EL (cell line): Measurements from ENCODE around the gene KLF9.

Source experiments
- DNase-seq: peaks from one replicate; pipeline ENCODE4 v3.0.0-alpha.2; 2016

Gene KLF9

DNA sequence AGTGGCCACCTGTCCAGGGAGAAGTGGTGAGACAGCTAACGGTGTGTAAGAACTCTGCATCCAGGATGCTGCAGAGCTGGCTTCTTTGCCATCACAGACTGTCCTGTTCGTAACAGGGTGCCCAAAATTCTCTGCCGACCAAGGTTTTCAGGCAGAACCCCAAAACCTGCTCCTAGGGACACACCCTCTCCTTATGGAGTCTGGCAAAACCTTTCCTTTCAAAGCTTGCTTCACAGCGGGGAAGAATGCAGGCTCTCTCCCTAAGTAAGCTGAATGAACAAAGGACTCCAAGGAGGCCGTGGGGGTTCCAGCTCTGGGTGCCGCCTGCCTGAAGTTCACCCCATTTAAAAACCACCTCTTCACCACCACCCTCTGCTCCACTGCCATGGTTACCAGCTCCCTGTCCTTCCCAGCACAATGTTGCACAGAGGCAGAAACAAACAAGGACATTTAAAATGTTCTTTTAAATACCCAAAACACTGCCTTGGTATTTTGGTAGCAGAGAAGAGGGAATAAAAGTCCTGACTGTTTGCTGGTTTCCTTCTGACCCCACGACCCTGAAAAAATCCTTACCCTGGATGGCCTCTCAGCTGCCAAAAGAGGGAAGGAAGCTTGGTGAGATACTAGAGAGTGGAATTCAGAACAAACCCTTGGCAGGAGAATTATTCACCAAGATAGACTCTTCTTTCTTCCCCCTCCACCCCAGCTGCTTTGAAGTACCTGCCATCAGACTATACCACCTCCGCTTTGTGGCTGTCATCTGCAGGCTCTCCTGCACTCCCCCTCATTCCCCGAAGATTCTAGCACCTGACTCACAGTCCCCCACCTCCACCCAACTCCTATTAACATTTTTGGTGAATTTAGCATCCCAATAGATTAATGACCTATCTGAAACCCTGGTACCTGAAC lies 7.1 kb upstream of the KLF9 start:
- peak; percentile 59 for DNase-seq

DNA sequence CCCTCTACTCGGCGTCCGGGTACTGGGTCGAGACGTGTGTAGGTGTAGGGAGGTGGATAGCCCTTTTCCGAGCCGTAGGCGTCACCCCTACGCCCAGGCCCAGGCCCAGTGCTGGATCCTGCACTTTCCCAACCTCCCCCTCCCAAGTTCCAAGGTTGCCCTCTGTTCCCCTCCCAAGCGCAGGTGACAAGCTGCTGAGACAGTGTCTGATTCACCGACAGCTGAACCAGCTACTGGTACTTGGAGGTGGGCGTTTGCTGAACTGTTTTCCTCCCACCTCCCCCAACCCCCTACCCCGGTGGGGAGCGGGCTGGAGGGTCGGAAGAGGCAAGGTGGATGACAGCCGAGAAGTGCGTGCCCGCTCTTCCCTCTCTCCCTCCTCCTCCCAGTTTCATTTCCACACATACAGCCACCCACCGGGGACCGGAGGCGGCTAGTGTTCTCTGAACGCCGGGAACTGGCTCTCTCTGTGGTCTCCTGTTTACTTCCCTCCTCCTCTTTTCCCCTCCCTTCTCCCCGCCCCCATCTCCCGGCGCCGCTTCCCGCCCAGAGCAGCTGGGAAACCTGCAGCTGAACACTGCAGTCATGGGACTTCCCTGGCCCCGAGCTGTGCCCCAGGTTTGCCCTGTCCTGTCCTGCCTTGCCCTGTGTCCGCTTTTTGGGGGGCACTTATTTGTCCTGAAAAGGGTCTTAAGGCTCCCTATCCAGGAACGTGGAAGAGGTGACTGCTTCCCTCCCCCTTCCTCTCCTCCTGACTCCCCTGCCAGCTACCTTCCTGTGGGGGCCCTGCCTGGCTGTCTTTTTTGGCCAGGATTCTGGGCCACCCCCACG lies 6.2 kb upstream of the KLF9 start:
- peak; percentile 90 for DNase-seq

DNA sequence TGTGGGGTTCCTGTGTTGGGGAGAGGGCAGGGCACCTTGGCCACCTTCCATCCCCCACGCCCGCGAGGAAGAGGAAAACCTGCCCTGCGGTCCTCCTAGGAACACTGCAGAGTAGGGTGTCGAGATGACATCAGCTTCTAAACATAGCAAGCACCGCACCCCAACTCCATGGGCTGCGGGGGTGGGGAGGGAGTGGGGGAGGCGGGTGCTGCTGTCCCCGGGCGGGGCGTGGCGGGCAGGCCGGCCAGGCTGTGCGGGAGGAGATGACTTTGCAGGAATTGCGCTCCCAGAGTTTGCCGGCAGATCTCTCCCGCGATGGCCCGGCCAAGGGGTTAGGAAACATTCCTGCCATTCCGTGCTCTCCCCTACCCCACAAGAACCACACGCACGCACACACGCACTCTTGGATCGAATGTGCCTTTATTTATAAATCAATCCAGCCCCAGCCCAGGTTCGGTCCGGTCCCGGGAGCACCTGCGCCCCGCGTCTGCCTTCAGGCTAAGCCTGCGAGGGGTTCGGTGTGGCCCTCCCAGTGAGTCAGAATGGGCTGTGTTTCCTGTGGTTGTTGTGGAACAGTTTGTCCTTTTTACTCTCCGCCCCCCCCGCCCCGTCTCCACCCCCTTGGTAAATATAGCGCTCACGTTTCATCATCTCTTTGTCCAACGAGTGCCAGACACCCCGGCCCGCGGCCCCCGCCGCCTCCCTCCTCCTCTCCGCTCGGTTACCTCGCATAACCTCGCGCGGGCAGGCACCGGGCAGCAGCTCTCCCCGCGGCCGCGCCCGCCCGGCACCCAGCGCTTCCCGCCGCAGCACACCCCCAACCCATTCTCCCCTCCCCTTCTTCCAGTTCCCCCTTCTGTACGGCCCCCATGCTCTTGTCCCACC lies 5.3 kb upstream of the KLF9 start:
- DNase-seq: peak; percentile 97

DNA sequence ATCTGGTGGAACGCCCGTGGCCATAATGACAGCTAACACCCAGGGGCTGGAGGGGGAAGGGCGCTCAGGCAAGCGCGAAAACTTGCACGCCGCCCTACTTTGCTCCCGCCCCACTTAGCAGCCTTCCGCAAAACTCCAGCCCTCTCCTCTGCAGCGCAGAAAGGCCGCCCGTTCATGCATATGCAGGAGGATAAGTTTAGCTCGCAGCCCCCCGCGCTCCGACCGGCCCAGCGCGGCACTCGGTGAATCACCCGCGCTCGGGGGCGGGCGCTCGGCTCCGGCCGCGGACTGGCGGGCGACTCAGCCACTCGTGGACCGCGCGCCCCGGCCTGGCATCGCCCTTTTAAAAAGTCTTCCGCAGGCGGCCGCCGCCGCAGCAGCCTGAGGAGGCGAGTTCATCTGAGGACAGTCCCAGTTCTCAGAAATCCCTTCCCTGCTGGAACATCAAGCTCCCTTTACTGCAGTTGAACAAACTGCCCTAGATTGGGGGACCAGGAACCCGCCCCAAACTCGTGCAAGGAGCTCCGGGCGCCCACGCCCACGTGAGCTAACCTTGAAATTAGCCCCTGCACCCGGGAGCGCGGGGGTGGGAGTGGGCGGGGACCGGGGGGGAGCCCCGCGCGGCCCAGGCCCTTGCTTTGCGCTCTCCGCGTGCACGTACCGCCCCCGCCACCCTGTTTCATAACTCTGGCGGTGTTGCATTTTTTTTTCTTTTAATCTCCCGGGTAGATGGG lies 4.5 kb upstream of the KLF9 start:
- DNase-seq: peak; percentile 96

DNA sequence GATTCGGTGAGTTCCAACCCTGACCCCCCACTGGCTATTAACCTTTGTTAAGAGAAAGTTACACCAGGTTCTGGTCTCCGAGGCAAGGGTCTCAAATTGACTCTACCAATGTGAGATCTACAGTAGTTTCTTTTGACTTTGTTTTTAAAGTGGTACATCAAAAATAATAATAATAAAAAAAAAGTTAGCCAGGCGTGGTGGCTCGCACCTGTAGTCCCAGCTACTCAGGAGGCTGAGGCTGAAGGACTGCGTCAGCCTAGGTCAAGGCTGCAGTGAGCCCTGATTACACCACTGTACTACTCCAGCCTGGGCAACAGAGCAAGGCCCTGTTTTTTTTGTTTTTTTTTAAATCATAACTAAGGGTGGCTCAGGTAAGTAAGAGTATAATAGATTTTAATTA lies 1.0 kb upstream of the KLF9 start:
- DNase-seq: no peak

DNA sequence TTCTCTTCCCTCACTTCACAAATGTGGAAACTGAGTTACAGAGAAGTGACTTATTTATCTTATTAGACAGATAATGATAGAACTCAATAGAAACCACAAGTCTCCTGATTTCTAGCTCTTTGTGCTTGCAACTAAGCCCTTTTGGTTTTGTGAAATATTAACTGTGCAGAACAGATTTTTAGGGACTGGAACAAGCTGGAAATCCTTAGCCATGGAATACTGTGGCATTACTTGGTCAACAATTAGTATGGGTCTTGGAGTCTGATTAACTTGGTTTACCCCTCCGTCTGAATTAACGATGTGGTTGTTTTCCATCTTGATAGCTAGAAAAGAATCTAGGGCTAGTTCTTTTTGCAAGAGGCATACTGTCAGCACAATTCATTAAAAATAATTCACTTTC lies 584 bp upstream of the KLF9 start:
- no peak for DNase-seq

DNA sequence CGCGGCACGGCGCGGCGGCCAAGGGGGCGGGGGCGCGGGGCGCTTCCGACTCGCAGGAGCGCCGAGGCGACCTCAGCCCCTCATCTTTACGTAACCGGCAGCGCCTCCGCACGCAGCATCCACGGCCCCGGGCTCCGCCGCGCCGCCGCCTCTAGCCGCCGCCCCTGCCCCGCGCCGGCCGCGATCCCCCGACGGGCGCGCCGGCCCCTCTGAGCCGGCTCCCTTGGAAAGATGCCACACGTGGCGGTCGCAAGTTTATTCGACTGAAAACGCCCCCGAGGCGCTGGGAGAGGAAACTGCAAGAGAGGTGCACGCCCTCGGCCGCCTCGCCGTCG lies 1.0 kb downstream of the KLF9 start:
- no peak for DNase-seq

DNA sequence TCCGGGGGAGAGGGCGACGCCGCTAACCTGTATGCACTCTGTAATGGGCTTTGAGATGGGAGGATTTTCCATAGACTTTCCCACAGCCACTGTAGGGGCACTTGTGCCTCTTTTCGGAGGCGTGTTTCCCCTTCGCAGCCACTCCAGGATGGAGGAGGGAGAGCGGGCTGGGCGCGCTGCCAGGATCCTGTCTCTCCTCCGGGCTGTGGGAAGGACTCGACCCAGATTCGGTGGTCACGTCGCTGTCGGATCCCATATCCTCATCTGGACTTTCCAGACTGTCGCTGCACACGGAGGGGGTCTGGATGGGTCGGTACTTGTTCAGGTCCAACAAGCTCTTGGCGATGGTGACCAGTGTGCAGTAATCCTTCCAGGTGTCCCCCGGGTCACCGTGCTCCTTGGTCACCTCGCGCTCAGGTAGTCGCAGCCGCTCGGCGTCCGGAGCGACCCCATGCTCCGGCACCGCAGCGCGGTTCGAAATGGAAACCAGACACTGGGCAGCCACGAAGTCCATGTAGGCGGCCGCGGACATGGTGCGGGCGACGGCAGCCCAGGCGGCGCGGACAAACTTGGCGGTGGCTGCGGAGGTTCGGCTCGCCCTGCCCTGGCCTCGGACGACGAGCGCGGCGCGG lies 1.5 kb downstream of the KLF9 start:
- DNase-seq: peak; percentile 81

DNA sequence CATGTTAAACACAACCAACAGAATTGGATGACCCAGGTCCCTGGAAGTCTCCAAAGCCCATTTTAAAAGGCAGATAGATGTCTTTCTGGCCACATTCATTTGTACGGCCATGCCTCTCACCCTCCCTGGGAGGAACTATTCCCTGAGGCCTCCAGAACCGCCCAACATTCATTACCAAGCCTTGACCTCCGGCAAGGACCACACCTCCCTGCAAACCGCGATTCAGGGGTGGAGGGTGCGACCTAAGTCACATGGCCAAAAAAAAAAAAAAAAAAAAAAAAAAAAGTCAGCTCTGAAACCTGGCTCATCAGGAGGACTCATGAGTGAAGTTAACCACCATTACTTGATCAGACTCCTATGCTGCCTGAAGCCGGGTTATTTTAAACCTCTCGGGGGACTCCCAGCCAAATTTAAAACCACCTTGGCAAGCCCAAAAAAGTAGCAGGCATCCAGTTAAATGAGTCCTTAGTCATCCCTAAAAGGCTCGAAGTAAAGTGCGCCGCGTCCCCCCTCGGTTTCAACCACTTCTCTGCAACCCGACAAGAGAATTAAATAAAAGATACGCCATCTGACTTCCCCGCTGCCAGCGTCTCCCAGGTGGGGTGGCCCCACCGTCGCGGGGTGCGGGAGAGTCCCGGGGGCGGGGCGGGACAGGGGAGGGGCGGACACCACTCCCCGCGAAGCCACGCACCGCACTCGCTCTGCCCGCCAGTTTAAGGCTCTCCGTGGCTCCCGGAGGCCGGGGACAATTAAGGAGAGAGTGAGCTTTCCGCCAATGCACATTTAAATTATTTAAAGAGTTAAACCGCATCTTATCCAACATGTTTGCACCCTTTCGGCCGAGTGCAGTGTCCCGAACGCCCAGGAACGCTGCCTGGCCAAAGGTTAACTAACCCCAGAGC lies 2.3 kb downstream of the KLF9 start:
- peak; percentile 91 for DNase-seq

DNA sequence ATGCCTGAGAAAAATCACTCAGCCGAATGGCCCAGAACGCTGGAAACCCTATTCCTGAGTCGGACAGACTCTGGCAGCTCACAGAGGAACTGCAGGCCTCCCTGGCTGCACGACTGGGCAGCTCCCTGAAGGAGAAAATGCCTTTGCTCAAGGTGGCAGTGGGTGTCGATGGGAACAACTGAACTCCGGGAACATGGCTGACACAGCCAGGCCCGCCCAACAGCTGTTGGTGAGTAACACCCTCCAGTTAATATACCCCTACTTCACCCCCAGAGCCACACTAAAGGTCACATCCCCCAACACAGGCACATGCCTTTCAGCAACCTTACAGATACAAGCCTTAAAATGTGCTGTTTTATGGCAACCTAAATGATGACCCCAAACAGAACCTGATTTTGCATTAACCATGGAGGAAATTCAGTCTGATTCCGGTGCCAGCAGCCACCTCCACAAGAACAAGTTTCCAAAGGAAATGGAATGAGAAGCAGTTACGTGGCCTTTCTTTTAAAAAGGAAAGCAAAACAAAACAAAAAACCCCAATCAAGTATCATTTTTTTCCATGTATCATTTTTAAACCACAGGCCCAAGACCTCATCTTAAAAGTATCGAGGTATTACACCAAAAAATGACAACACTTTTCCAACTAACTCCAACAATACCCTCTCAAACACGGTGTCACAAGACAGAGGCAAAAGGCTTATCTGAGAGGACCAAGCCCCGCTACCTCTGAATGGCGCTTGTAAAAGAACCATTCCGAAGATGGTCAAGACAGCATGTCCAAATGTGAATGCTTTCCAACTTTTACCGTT lies 3.1 kb downstream of the KLF9 start:
- peak; percentile 75 for DNase-seq

DNA sequence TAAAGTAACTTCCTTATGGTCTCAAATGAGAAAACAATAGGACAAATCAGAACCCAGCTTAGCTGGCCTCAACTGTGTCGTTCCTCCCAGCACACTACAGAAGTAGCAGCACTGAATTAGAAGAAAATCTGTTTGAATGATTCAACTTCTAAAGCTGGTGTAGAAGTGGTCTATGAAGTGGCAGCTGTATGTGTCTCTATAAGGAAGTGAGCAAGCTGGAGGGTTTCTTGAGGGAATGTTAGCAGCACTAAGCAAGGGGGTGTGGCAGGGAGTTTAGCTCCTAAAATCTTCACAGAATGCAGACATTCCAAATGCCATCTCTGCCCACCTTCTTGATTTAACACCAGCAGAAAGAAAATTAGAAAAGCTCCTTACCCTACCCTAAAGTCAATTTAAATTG lies 4.1 kb downstream of the KLF9 start:
- DNase-seq: peak; percentile 63

DNA sequence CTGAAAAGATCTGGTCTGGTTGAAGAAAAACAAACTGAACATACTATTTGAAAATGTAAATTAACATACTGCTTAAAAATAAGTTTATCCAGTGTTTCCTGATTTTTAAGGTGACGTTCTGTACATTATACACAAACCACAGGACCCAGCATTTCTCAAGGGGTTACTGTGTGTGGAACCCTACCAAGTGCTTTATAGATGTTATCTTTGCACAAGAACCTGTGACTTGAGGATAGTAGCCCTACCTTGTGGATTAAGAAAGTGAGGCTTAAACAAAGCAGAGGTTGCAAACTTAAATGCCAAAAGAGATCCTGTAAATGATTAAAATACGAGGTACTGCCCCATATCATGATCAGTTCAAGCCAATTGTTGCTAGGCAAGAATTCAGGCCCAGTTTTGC lies 4.7 kb downstream of the KLF9 start:
- DNase-seq: no peak

DNA sequence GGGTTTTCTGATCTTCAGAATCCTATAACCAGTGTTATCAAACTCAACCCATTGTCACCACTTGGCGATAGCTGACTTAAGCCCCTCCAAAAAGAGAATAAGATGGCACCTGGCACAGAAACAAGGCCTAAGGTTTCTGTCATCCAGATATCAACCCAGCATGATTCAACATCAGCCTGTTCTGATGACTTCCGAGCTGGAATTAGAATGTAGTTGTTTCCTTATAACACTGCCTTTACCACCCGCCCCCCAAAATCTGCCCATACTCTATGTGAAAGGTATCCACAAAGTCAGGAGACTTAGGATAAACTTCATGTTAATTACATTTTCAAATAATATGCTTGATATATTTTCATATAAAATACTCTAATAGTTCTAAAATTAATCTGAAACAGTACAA lies 5.2 kb downstream of the KLF9 start:
- DNase-seq: no peak

DNA sequence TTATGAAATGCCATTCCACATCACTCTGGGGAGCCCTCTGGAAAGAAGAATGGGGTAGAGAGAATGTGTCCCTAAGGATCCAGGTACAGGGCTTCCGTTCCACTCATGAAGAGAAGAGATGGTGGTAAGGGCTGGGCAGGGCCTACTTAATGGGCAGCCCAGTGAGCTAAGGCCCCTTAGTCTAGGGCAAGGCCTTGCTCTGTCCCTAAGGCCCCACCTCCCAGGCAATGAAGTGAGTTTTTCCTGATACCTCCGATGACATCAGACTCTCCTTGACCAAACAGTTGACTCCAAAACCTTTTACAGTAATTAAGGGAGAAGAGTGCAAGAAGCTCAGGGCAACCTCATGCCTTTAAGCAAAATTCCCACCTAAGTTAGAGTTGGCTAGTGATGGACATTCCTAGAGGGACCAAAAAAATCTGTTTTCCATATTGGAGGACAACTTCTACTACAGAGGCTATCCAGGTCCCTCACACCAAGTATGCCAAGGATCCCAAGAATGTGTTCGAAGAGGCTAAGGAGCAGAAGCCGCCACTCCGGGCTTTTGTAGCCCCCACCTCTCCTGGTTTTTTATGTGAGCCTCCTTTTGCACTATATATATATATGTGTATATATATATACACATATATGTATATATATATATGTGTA lies 5.9 kb downstream of the KLF9 start:
- peak; percentile 20 for DNase-seq

DNA sequence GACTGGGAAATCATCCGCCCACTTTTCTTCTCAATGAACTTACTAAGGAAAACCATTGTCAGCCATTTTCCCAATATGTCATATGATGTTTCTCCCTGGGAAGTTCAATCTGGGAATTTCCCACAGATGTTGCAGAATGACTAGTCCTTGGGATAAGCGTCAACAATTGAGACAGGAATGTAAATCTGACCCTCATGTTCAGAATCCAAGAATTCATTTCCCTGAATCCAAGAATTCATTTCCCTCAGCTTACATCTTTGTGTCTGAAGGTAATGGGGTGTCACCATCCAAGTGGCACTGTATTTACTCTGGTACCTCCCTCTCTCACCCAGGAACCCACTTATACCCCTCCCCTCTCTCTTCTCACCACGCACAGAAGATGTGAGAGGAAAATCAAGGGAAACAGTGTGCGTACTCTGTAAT lies 7.4 kb downstream of the KLF9 start:
- DNase-seq: peak; percentile 95

DNA sequence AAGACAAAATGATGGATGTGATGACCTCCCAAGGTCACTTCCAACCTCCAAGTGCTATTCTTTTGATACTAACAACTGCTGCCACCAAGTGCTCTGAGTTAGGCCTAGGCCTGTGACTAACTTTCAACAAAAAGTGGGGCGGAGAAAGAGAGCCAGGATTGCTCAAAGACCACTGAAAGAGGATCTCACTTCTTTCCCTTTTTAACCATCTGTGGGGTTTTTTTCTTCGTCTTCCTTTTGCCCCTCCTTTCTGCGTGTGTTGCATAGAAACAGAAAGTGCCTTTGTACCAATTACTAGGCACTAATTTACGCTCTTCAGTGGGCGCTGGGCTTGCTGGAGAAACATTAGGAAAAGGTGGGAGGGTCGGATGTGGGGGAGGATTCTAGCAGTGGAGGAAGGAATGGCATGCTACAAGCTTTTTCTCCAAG lies 8.0 kb downstream of the KLF9 start:
- DNase-seq: peak; percentile 67

DNA sequence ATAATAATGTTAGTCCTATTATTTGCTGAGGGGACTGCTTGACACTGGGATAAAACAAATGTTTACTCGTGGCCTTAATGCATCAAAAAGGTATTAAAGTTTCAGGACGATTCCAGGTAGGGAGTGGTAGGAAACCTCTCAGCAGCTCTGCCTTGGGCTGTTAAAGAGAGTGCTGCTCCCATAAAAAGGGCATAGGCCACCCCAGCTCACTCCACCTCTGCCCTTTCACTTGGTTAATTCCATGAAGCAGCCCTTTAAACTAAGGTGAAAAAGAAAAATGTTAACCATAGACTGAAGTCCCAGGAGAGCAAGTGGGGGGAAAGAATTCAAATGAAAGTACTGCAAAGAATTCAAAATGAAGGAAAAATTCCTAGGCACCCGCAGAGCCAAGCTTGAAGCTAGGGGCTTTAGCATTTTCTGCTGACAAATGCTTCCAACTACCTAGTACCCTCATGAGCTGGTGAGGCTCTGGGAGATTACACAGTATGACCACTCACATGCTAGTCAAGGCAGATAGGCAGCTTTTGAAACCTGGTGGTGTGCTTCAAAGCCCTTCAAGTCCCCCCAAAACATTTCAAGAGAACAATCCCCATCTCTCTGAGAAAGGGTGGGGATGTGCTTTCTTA lies 8.5 kb downstream of the KLF9 start:
- no peak for DNase-seq

DNA sequence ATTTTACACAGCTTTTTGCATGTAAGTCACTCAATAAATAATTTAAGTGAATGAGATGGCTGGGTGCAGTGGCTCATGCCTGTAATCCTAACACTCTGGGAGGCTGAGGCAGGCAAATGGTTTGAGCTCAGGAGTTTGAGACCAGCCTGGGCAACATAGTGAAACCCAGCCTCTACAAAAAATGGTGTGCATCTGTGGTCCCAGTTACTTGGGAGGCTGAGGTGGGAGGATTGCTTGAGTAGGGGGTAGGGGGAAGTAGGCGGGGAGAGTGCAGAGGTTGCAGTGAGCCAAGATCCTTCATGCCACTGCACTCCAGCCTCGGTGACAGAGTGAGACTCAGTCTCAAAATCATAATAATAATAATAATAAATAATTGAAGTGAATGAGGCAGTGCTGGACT lies 10.2 kb downstream of the KLF9 start:
- DNase-seq: no peak

DNA sequence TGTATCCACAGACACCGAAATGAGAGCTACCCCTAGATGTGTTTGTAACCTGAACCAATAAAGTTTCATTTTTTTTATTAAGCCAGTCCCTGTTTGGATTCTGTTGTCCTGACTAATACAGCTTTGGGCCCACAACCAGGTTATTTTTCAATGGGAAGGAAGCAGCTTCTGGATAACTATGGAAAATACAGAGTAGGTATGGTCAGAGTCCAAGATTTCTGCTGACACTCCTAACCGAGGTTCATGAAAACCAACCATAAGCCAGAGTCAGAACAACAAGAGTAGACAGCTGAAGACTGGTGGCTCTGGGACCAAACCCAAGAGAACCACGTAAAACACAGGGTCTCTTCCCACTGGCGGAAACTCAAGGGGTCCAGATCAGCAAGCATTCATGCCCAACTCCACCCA lies 10.8 kb downstream of the KLF9 start:
- no peak for DNase-seq
